ENCODE data around the gene RECQL. TPM values are rescaled to one million over a fixed set of nuclear protein-coding genes. Genes with fewer than 3 reads are reported as not detected.

RECQL gene
- total RNA-seq, 1 experiment from 2014 or later = 32.1 TPM

DNA sequence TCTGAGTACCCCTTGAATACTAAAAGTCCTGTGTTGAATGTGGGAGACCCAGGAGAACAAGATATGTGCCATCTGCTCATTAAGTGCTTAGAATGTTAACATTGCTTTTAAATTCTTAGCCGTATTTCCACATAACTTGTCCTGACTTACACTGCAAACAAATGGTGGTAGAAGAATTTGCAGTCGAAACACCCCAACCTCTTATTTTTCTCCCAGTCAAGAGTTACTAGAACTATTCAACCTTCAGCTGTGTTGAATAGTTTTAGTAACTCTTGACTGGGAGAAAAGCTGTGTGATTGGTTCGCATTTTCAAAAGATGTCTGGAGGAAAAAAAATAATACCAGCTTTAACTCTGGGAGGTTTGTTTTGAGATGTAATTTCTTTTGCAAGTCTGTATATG is 17.0 kb upstream of the RECQL start:
- CTCF ChIA-PET = no interaction called here
- H3K36me3 Mint-ChIP-seq (ENCODE audit: insufficient read depth, unreplicated experiment) = peaks cover 5% of the 10 kb centered on the region
- BruUV-seq (replicated peaks) = no TSS peak
- intact Hi-C loops (cut with micrococcal nuclease; ENCODE audit: unreplicated experiment) = no loop called here
- no peak overlapping the region for H3K27ac Mint-ChIP-seq (ENCODE audit: unreplicated experiment)
- no peaks in the 10 kb centered on the region for H3K9me3 Mint-ChIP-seq (ENCODE audit: low read depth, unreplicated experiment)
- DNase-seq = no peak
- no peak for TF ChIP-seq CTCF (IDR thresholded peaks at IDR 0.05; ENCODE audit: unreplicated experiment)
- no peak overlapping the region for H3K4me3 Mint-ChIP-seq (ENCODE audit: low read depth, unreplicated experiment)
- no peaks in the 10 kb centered on the region for H3K4me1 Mint-ChIP-seq (ENCODE audit: low read depth, unreplicated experiment)
- no peaks in the 10 kb centered on the region for H3K27me3 Mint-ChIP-seq (ENCODE audit: unreplicated experiment)

DNA sequence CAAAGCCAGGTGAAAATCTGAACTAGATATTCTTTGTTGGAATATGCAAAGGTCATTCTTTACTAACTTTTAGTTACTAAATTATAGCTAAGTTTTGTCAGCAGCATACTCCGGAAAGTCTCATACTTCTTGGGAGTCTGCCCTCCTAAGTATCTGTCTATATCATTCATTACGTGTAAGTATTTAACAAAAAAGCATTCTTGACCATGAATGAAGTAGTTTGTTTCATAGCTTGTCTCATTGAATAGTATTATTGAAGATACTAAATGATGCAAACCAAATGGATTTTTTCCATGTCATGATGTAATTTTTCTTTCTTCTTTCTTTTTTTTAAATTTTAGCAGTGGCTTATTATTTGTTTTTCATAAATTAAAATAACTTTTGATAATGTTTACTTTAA is 14.8 kb upstream of the RECQL start:
- no peak for DNase-seq
- no peak for TF ChIP-seq CTCF (IDR thresholded peaks at IDR 0.05; ENCODE audit: unreplicated experiment)
- Mint-ChIP-seq H3K9me3 (ENCODE audit: low read depth, unreplicated experiment) (no peaks in the 10 kb centered on the region), H3K27me3 (ENCODE audit: unreplicated experiment) (no peaks in the 10 kb centered on the region), H3K4me1 (ENCODE audit: low read depth, unreplicated experiment) (no peaks in the 10 kb centered on the region), H3K27ac (ENCODE audit: unreplicated experiment) (no peak overlapping the region), H3K4me3 (ENCODE audit: low read depth, unreplicated experiment) (no peak overlapping the region), H3K36me3 (ENCODE audit: insufficient read depth, unreplicated experiment) (peaks cover 5% of the 10 kb centered on the region)
- intact Hi-C loops (cut with micrococcal nuclease; ENCODE audit: unreplicated experiment) = no loop called here
- no TSS peak for BruUV-seq (replicated peaks)
- CTCF ChIA-PET = no interaction called here

DNA sequence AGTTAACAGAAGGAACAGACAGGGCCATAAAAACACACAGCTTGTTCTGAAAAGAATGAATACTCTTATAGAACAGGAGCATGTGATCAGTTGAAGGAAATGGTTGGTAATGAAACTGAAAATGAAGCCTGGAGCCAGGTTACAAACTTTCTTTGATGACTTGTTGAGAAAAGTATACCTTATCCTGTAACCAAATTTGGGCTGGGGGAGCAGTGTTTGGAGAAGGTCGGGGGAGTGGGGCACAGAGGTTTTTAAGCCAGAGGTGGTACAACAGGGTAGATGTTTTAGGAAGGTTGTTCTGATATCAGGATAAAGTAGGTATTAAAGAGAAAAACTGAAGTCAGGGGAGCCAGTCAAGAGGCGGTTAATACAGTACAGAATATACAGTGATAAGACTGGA is 8.3 kb upstream of the RECQL start:
- intact Hi-C loops (cut with micrococcal nuclease; ENCODE audit: unreplicated experiment) = loop anchor here (10.0 kb wide), 1 partner anchor 175 kb away; no protein-coding TSS in a partner anchor
- CTCF ChIA-PET = no interaction called here
- BruUV-seq (replicated peaks) = no TSS peak
- H3K36me3 Mint-ChIP-seq (ENCODE audit: insufficient read depth, unreplicated experiment) = no peaks in the 10 kb centered on the region
- H3K9me3 Mint-ChIP-seq (ENCODE audit: low read depth, unreplicated experiment) = no peaks in the 10 kb centered on the region
- no peaks in the 10 kb centered on the region for H3K27me3 Mint-ChIP-seq (ENCODE audit: unreplicated experiment)
- H3K4me3 Mint-ChIP-seq (ENCODE audit: low read depth, unreplicated experiment) = no peak overlapping the region
- H3K27ac Mint-ChIP-seq (ENCODE audit: unreplicated experiment) = no peak overlapping the region
- H3K4me1 Mint-ChIP-seq (ENCODE audit: low read depth, unreplicated experiment) = no peaks in the 10 kb centered on the region
- no peak for TF ChIP-seq CTCF (IDR thresholded peaks at IDR 0.05; ENCODE audit: unreplicated experiment)
- DNase-seq = no peak

DNA sequence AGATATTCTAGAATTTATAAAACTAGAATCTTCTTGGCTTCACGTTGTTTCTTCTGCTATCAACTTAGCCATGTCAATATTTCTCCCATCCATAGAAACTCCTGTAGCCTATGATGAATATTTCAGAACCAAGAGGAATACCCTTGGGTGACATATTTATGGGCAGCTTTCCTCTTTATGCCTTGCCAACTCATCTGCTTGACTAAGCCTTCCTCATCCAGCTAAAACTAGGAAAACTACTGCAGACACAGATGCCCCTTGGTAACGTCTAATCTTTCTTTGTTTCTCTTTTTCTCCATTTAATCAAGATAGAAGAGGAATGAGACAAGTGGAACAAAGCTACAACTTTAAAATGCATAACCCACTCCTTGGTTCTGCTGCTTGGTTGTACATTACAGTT is 6.4 kb upstream of the RECQL start:
- DNase-seq = no peak
- H3K4me3 Mint-ChIP-seq (ENCODE audit: low read depth, unreplicated experiment) = no peak overlapping the region
- TF ChIP-seq CTCF (IDR thresholded peaks at IDR 0.05; ENCODE audit: unreplicated experiment) = no peak
- peaks cover 4% of the 10 kb centered on the region for H3K4me1 Mint-ChIP-seq (ENCODE audit: low read depth, unreplicated experiment)
- no peak overlapping the region for H3K27ac Mint-ChIP-seq (ENCODE audit: unreplicated experiment)
- no peaks in the 10 kb centered on the region for H3K27me3 Mint-ChIP-seq (ENCODE audit: unreplicated experiment)
- BruUV-seq (replicated peaks) = no TSS peak
- H3K36me3 Mint-ChIP-seq (ENCODE audit: insufficient read depth, unreplicated experiment) = no peaks in the 10 kb centered on the region
- intact Hi-C loops (cut with micrococcal nuclease; ENCODE audit: unreplicated experiment) = loop anchor here (10.0 kb wide), 1 partner anchor 177 kb away; no protein-coding TSS in a partner anchor
- H3K9me3 Mint-ChIP-seq (ENCODE audit: low read depth, unreplicated experiment) = no peaks in the 10 kb centered on the region
- CTCF ChIA-PET = no interaction called here
